Suppressor macrophage (primary cell): ENCODE data around the gene KLK6.

Experiments used
- DNase-seq, 4 experiments: peaks; one replicate each; pipeline ENCODE4 v3.0.0-alpha.2; 2020 to 2022
- total RNA-seq, 17 experiments: gene quantifications; one replicate each; lab custom pipeline; 2026; ENCODE audit warnings: mixed read lengths in 6 of 17, inconsistent platforms in 3 of 17; lab: John Stamatoyannopoulos, UW

Gene KLK6
- 0 to 1.1 (median 0) reads per million in 17 experiments for total RNA-seq

DNA sequence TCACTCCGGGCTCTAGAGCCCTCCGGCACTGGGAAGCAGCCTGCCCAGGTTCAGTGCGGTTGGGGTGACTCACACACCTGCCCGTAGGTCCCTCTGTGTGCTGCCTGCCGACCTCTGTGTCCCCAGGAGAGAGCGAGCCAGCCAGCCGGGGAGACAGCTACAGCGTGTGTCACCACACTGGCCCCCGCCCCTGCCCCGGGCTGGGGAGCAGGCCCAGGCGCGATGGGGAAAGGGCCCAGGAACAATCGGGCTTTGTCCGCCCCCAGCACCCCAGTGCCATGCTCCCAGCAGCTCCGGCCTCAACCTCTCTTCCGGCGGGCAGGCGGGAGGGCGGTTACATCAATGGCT lies at the start of gene KLK6:
KLK6 (minus strand) TSS at position 179 of the 348 bp plus-strand sequence. CDS start 1,487 bp downstream, outside the sequence.
- no peak for DNase-seq

DNA sequence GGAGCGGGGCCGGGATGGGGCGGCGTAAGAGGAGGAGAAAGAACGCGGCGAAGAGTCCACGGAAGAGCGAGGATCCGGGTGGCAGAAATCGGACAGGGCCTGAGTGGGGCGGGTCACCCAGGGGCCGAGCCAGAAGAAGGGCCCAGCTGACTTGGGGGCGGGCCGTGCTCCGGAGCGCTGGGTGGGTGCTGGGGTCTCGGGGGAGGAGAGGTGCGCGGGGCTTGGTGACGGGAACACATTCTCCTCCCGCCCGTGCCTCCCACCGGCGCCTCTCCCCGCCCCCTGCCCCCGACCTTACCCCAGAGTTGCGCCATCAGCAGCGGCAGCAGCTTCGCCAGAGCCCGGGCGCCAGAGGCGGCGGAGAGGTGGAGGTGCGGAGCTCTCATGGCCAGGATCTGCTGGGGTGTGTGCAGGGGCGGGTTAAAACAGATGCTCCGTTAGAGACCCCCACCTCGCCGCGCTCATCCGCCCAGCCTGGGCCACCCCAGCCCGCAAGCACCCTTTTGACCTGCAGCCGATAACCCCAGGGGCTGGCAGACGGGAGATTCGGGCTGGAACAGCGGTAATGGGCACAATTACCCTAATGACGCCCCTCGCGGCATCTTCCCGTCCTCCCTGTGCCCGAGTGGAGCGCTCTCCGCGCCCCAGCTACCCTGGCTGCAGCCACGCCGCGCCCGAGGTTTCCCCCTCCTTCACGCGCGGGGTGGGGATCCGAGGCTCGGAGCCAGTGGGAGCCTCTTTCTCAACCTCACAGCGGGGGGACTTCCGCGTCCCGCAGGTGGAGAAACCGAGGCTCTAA lies 49.6 kb upstream of the KLK6 start:
- peak in 2 of 4 experiments; percentile 7 to 38 for DNase-seq

DNA sequence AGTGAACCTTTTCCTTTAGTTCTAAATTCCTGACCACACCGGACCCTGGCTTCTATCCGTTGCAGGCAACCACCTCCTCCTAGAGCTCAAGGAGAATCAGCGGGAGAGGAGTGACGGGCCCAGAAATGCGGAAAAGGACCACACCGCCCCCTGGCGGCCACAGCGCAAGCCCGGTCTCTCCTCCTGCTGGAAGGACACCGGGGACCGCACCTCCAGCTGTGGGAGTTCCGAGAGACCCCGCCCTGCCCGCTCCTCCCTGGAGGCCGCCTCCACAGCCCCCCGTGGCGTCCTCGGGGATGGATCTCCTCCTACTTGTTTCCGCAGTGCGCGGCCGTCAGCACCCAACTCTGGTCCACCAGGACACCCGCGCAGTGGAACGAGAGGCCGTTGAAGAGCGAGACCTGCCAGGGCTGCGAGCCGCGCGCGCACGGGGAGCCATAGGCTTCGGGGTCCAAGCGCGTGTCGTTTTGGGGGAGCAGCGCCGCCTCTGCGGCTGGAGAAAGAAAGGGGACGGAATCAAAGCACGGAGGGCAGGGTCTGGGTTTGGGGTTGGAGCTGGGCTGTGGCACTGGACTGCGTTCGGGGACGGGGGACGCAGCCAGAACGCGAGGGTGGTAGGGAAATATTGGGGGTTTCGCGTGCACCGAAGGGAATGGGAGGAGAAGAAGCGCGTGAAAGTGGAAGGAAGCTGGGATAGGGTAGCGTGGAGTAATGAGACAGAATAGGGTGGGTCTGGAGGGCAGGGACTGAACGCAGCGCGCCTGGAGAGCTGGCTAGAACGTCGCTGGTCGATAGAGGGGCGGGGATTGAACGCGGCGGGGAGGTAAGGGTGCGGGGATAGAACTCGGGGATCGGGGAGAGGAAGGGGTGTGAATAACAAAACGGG lies 47.6 kb upstream of the KLK6 start:
- peak; percentile 63 to 86 (median 68) for DNase-seq

DNA sequence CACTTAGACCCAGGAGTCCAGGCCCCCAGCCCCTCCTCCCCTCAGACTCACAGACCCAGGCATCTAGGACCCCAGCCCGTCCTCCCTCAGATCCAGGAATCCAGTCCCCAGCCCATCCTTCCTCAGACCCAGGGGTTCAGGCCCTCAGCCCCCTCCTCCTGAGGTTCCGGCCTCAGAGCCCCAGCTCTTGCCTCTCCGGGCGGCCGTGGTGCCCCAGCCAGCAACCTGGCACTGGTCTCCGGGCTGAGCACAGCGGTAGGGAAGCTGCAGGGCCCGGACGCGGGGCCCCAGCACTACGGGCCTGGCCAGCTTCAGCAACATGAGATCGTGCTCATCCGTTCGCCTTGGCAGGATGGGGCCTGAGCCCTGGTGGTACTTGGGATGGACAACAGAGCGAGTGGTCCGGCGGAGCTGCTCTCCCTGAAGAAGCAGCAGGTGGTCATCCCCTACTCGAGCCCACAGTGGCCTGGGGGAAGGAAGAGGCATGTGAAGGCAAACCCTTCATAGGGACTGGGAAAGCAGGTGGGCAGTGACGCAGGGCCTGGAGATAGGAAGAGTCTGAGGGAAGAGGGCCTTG lies 46.4 kb upstream of the KLK6 start:
- DNase-seq = no peak

DNA sequence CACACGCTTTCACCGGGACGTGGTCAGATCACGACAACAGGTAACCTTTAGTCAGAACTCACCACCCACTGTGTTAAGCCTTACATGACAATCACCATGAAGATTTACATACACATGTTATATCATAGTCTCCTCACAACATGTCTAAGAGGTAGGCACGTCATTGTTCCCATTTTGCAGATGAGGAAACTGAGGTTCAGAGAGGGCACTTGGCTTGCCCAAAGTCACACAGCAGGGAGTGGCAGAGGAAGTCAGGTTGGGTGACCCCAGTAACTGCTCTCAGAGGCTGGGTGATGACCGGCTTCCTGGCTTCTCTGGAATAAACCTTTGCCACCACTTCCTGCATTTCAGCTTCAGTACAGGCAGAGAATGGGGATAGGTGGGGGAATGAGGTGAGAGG lies 44.9 kb upstream of the KLK6 start:
- DNase-seq = no peak

DNA sequence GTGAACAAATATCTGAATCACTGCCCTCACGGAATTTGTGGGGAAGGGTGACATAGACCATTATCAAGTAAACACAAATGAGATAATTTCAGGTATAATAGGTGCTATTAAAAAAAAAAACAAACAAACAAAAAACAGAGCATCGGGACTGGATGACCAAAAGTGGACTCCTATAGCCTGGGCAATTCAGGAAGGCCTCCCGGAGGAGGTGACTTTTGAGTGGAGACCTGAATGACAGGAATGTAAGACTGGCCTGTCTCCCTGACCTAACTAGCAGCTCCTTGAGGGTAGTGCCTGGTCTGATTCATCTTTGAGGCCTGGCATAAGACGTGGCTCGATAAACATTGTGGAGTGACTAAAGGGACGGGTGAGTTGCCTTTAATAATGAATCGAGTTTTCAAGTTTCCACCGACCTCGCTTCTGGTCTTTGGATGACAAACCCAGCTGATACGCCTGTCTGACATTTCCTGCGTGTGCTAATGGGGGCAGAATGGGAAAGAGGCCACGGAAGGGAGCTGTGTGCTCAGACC lies 43.3 kb upstream of the KLK6 start:
- DNase-seq = no peak

DNA sequence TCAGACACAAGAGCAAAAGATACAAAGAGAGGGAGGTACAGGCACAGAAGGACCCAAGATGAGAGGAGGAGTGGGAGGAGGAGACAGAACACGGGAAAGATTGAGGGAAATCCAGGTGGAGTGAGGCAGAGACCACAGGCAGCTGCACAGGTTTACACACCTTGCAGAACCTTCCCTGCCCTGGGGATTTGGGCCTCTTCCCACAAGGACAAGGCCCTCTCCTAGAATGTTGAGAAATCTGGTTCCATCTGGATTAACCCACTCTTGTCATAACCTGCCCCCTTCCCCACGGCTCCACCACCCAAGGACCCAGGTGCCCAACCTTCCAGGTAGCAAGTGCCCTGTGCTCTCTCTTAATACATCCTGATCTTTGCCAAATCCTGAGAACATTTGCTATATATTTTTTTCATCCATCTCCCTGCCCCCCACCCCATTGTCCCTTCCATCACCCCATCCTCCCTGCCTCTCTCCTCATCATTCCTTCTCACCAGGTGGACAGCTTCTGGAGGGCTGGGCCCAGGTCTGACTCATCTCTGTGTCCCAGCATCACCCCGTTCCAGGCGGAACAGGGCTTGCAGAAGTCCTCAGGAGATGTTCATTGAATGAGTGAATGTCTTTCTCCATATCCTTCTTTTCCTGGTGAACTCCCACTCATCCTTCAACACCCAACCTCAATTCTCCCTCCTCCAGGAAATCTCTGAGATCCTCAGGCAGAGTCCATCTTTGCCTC lies 40.8 kb upstream of the KLK6 start:
- DNase-seq = no peak

DNA sequence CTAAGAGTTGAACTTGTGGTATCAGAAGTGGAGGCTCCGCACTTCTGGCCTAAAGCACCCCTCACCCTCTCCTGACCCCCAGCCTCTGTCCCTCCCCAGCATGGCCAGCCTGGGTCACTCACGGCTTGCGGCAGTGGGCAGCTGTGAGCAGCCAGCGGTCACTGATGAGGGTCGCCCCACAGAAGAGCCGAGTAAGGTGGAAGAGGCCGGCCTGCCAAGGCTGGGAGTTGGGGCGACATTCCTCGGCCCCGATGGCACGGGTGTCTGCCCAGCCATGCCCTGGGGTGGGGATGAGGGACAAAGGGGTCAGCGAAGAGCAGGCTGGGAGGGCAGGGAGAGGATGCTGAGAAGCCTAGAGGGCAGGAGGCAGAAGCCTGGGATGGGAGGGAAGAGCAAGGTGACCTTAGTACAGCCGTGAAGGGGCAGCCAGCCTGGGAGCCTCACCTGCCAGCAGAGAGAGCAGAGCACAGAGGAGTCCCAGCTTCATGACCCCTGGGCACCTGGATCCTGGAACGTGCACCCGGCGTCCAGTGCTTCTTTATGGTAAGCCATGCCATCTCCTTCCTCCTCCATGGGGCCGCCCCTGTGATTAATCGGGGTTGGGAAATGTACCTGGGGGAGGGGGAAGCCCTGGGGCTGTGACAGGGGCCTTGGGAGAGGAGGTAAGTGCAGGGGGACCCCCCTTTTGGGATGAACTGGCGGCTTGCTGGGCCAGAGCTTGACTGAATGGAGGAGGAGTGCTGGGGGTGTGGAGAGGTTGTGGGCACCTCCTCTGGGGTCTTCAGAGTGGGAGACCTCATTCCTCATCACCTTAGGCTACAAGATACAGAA lies 39.9 kb upstream of the KLK6 start:
- DNase-seq = no peak

DNA sequence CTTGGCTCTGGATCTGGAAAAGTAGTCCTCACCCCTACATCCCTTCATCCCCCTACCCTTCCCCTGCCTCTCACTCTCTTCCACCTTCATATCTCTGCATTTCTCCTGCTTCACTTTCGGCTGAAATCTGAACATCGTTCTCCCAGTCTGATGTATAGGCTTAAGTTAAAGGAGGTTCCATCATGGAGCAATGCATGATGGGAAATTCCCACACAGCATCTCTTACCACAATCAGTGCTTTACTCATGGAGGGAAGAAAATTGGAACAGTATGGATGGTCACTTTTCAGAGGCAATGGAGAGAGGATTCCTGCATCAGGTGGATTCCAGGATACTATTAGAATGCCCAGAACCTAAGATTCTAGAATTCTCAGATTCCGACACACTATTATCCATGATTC lies 38.1 kb upstream of the KLK6 start:
- DNase-seq = no peak

DNA sequence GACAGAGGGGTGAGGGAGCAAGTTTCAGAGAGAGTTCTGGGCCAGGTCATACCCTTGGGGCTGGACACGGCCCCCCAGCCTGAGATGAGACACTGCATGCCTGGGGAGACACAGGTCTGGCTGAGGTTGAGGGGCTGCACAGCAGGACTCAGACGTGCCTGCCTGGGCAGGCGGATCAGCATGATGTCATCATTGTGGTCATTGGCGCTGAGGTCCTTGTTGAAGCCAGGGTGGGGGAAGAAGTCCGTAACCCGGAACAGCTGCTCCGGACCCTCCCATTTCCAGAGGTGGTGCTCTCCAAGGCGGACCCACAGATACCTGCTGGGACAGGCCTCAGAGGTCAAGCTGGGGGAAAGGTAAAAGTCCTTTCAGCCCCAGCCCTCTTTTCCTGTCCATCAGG lies 37.0 kb upstream of the KLK6 start:
- DNase-seq = no peak

DNA sequence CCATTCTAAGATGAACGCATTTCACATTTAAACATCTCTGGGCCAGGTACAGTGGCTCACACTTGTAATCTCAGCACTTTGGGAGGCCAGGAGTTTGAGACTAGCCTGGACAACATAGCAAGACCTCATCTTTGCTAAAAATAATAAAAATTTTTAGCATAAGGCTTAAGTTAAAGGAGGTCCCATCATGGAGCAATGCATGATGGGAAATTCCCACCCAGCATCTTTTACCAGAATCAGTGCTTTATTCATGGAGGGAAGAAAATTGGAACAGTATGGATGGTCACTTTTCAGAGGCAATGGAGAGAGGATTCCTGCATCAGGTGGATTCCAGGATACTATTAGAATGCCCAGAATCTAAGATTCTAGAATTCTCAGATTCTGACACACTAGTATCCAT lies 35.9 kb upstream of the KLK6 start:
- DNase-seq = no peak

DNA sequence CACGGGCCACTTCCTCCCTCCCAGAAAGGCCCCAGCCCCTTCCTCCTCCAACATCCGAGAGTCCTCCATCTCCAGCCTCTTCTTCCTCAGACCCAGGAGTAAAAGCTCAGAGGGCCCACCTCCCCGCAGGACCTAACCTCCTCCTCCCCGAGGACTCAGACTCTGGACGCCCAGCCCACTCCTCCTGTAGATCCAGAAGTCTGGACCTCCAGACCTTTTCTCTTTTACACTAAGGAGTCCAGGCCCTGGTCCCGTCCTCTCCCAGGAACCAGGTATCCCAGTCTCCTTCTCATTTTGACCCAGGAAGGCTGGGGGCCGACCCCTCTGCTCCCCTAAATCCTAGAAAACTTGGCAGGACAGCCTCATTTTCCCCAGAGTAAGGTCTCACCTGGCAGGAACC lies 33.9 kb upstream of the KLK6 start:
- DNase-seq = no peak

DNA sequence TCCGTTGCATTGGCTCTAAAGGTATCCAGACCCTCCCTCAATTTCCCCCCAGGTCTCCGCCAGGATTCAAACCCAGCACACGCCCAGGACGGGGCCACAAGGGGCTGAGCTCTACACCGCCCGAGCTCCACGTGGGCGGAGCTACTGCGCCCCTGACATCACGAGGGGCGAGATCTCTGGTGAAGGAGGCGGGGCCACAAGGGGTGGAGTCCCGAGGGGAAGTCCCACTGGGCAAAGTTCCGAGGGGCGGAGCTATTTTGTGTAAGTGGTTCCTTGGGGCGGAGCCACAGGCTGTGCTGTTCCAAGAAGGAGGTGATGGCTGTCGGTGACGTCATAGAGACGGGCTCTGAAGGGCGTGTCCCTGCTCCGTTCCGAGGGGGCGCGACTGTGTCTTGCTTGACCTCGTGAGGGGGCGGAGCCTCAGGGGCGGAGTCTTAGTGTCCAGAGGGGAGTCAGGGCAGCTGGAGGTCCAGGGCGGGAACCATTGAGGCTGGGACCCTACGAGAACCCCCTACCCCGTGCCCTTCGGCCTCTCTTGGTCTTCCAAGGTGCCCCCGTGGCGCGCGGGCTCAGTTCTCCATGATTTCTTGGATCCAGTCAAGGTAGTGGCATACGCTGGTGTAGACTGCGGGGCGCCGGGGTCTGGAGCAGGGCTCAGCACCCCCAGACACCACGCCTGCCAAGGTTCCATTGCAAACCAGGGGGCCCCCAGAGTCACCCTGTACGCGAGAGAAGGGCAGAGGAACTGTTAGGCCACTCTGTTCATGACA lies 33.3 kb upstream of the KLK6 start:
- DNase-seq = peak in 3 of 4 experiments; percentile 6 to 26 (median 17)

DNA sequence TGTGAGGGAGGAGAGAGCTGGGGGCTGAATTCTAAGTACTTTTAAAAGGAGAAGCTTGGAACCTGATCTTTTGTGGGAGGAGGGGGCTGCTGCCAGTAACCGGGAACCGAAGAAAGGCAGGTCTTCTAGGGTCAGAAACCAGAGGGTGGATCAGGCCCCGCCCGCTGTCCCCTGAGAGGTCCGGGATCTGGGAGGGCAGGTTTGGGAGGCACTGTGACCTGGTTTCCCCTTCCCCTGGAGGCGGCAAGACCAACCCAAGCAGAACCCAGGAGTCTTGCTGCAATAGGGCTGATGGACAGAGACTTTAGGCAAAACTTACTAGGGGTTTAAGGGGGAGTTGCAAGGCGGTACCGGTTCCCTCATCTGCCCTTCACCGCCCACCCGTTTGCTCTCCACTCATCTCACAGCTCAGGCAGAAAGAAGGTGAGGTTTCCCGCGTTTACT lies 32.7 kb upstream of the KLK6 start:
- DNase-seq = no peak

DNA sequence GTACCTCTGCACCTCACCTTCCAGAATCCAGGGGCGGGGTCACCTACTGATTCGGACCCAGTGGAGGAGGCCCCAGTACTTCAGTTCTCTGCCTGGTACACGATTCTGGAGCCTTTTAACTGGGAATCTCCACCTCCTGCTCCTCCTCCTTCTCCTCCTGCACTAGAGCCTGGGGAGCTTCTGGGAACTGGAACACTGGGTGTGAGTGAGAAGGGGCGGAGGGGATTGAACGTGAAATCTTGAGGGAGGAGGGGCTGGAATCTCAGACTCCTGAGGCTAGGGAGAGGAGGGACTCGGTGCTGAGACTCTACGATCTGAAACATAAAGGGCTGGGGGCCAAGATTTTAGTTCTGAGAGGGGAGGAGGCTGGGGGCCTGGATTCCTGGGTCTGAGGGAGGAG lies 32.1 kb upstream of the KLK6 start, which contains the start of gene KLK8:
KLK8 (minus strand) TSS at position 90 of the 400 bp plus-strand sequence. CDS start 437 bp downstream, outside the sequence.
- no peak for DNase-seq

DNA sequence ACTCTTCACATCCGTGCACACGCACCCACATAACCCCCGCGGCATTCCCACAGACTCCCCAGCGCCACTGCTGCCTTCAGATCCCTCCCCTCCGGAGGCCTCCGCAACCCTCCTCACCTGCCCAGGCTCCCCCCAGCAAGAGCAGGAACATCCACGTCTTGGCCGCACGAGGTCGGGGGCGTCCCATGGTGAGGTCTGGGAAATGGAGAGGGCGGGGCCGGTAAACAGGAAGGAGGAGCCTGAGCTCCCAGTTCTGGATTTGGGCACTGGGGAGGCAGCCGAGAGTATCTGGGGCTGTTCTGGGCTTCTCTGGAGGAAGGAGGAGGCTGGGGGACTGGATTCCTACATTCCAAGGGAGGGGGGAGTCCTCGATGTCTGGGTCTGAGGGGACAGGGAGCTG lies 31.6 kb upstream of the KLK6 start:
- DNase-seq = no peak

DNA sequence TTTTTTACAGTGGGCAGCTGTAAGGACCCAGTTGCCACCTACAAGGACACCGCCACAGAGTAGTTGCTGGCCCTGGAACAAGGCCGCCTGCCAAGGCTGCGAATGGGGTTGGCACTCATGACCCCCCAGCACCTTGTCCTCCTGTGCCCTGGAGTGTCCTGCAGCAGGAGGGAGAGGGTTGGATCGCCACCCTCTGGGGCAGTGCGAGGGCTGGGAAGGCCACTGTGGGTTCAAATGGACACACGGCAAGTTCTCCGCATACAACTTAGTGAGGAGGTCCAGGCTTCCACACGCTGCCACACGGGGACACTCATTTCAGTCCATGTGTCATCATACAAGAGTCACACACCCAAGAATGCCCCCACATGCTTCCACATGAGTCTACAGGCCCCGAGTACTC lies 31.0 kb upstream of the KLK6 start:
- no peak for DNase-seq

DNA sequence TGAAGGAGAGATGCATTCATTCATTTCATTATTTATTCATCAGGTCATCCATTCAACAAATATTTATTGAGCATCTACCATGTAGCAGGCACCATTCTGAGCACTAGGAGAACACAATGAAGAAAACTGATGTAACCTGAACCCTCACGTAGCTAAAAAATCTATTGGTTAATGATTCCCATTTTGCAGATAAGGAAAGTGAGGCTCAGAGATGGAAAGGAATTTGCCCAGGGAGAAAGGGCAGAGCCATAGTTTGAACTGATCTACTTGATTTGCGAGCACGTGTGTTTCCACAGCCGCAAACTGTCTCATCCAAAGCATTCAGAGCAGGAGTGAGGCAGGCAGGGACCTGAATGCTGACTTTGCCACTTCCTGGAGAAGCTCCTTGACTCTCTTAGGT lies 29.3 kb upstream of the KLK6 start:
- no peak for DNase-seq

DNA sequence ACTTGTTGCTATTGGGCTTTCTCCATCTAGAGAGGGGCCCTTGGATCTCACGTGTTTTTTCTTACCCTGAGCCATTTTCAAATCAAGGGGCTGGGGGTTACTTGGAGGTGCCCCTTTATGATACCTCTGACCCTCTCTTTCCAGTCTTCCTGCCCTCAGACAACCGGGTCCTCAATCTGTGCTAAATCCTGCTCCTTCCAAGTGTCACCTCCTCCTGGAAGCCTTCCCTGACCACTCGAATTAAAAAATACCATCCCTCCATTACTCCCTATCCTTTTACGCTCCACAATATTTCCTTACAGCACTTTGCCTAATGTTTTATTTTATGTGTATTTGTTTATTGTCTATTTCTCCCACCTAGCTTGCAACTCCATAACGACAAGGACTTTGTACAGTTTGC lies 28.7 kb upstream of the KLK6 start:
- no peak for DNase-seq

DNA sequence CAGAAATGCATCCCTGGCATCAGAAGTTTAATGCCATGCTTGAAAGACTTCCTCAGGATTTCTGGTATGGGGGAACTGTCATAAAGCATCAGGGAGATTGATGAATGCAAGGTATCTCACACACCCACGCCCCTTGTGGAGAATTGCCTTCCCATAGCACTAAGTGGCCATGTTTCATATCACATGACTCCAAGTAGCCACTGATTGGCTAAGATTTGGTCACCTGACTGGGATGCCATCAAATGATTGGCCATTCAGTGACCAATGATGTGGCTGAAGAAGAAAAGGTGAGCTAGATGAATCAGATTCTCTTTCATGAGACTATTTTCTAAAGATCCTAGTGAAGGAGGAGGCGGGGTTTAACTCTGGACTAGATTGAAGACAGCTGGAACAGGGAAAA lies 24.7 kb upstream of the KLK6 start:
- no peak for DNase-seq

DNA sequence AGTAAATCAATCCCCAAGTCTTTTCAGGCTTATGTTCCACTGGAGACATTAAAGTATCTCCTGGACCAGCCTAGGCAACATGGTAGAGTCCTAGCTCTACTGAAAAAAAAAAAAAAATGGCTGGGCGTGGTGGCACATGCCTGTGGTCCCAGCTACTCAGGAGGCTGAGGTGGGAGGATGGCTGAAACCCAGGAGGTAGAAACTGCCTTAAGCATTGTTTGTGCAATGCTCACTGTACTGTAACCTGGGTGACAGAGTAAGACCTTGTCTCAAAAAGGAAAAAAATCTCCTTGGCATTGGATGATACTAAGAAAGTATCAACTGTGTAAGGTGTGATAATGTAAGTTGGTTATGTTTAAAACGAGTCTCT lies 23.3 kb upstream of the KLK6 start:
- DNase-seq = no peak
